HepG2 (cell line): ENCODE measurements around the gene ASPRV1. TPM values are rescaled to one million over a fixed set of nuclear protein-coding genes. Genes with fewer than 3 reads are reported as not detected.

Source experiments
- ADNP ChIP-seq: sonication (generic); formaldehyde crosslinking; IDR thresholded peaks from 2 replicates; pipeline ENCODE4 v1.4.0; 2020; ENCODE audit warnings: missing genetic modification reagents
- CENPT ChIP-seq: sonication (generic); formaldehyde crosslinking; IDR thresholded peaks from 2 replicates; pipeline ENCODE4 v1.8.0; 2022; ENCODE audit warnings: low read depth, mild to moderate bottlenecking, moderate library complexity, missing genetic modification reagents
- EEA1 ChIP-seq: sonication (generic); formaldehyde crosslinking; IDR thresholded peaks from 2 replicates; pipeline ENCODE4 v1.5.1; 2020; ENCODE audit warnings: mild to moderate bottlenecking, missing genetic modification reagents, borderline replicate concordance
- GFI1 ChIP-seq: sonication (generic); formaldehyde crosslinking; IDR thresholded peaks from 2 replicates; pipeline ENCODE4 v1.5.0; 2020; ENCODE audit warnings: missing genetic modification reagents, mild to moderate bottlenecking, borderline replicate concordance
- HOXA7 ChIP-seq: sonication (generic); formaldehyde crosslinking; IDR thresholded peaks from 2 replicates; pipeline ENCODE4 v1.8.1; 2022; ENCODE audit warnings: mild to moderate bottlenecking, missing genetic modification reagents, moderate library complexity
- KLF15 ChIP-seq: sonication (generic); formaldehyde crosslinking; IDR thresholded peaks from 2 replicates; pipeline ENCODE4 v1.8.1; 2023; ENCODE audit warnings: borderline replicate concordance, mild to moderate bottlenecking, inconsistent platforms, missing genetic modification reagents, mixed read lengths
- NFIC ChIP-seq: IDR thresholded peaks from 2 replicates; pipeline ENCODE4 v1.6.1; 2012; ENCODE audit warnings: mild to moderate bottlenecking, low read length, inconsistent platforms
- SMARCC2 ChIP-seq: fragments of 450-650 bp; IDR thresholded peaks from 2 replicates; pipeline ENCODE4 v1.6.1; 2017; ENCODE audit warnings: antibody characterized with exemption, mild to moderate bottlenecking
- ZNF343 ChIP-seq: sonication (generic); formaldehyde crosslinking; IDR thresholded peaks from 2 replicates; pipeline ENCODE4 v1.4.0; 2020; ENCODE audit warnings: mild to moderate bottlenecking, missing genetic modification reagents
- ZNF382 ChIP-seq: sonication (generic); formaldehyde crosslinking; IDR thresholded peaks from 2 replicates; pipeline ENCODE4 v1.5.0; 2020; ENCODE audit warnings: missing genetic modification reagents, mild to moderate bottlenecking, borderline replicate concordance
- ZNF468 ChIP-seq: sonication (generic); formaldehyde crosslinking; IDR thresholded peaks from 2 replicates; pipeline ENCODE4 v1.8.0; 2022; ENCODE audit warnings: mild to moderate bottlenecking, moderate library complexity, missing genetic modification reagents
- ZNF530 ChIP-seq: sonication (generic); formaldehyde crosslinking; IDR thresholded peaks from 2 replicates; pipeline ENCODE4 v1.5.0; 2020; ENCODE audit warnings: low read depth, mild to moderate bottlenecking, missing genetic modification reagents
- ZNF7 ChIP-seq: IDR thresholded peaks from 2 replicates; pipeline ENCODE4 v1.6.1; 2016; ENCODE audit warnings: missing biosample characterization, missing genetic modification reagents
- ZSCAN21 ChIP-seq: sonication (generic); formaldehyde crosslinking; IDR thresholded peaks from 2 replicates; pipeline ENCODE4 v1.8.0; 2022; ENCODE audit warnings: mild to moderate bottlenecking, missing genetic modification reagents, moderate library complexity, borderline replicate concordance
- polyA plus RNA-seq, 8 experiments: library from polyadenylated mRNA; depleted of rRNA in 3 of 8; stranded (reverse) in 7 of 8; unstranded in 1 of 8; fragments of >200 nt; fragmentation: Illumina TruSeq in 4 of 8; extraction: Trizol in 4 of 8; gene quantifications; 2 replicates each; pipeline versions ENCODE4 v1.2.1 to v1.2.3, GENCODE V29; 2011 to 2016; ENCODE audit warnings: low read depth in 4 of 8, missing spikeins in 1 of 8, mixed read lengths in 1 of 8; ENCODE audit not compliant: insufficient read depth in 1 of 8
- total RNA-seq, 5 experiments: library from RNA; depleted of rRNA; stranded (reverse); fragments of >200 nt; fragmentation: Illumina TruSeq; extraction: Trizol; gene quantifications; 2 replicates each; pipeline ENCODE4 v1.2.3, GENCODE V29; 2016; ENCODE audit warnings: low read depth in 1 of 5
- TF ChIP-seq, protein P1 (sequence below): sonication (generic); formaldehyde crosslinking; IDR thresholded peaks from 2 replicates; pipeline ENCODE4 v1.4.0; 2020; ENCODE audit warnings: missing genetic modification reagents; ENCODE audit errors: not compliant biosample characterization
- TF ChIP-seq, protein P2 (sequence below), 2 experiments: fragments of 450-650 bp in 1 of 2; sonication (generic) in 1 of 2; formaldehyde crosslinking in 1 of 2; IDR thresholded peaks; 2 replicates each; pipeline versions ENCODE4 v1.6.1 to v1.8.0; 2016 to 2022; ENCODE audit warnings: antibody characterized with exemption in 1 of 2, mild to moderate bottlenecking in 1 of 2, missing genetic modification reagents in 1 of 2
- TF ChIP-seq, protein P3 (sequence below): sonication (generic); formaldehyde crosslinking; conservative IDR thresholded peaks from 2 replicates; pipeline ENCODE4 v1.8.0; 2022; ENCODE audit warnings: mild to moderate bottlenecking, moderate library complexity, missing genetic modification reagents

Gene ASPRV1
- total and polyA plus RNA-seq, 2 of the 13 experiments (the other 11 are each of a cell fraction or from before 2014, with no cell fraction given) = 0.40 to 0.48 TPM

DNA sequence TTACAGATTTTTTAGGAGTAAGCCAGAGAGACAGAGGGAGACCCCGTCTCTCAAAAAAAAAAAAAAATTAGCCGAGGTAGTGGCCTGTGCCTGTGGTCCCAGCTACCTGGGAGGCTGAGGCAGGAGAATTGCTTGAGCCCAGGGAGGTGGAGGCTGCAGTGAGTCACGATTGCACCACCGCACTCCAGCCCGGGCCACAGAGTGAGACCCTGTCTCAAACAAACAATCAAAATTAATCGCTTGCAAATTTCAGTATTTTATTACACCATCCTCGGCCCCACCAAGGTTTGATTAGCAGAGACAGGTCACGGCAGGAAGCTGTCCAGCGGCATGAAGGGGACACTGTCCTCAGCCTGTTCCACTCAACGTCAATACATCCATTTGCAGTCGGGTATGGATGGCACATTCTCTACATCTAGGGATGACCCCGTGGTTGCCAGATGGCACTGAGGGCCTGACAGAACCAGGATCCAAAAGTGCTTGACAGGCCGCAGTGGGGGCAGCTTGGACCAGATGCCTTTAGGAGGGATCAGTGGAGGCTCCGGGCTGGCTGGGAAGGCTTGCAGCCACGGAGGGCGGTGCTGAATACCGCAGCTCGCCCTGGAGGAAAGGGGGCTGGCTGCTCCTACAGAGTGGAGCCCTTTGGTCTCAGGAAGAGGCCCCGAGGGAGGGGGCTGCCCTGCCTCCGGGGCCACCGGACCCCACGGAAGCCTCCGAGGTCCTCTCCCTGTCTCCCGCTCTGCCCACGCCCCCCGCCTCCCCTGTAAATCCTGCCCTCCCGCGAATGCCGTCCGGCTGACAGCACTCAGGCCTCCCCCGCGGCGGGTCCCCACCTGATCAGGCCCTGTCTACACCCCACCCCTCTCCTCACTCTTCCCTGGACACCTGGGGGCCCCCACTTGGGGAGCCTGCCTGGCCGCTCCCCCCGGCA lies 13.1 kb downstream of the ASPRV1 start (continued):
- TF ChIP-seq CENPT (CRISPR knock-in tag) = no peak
- no peak for TF ChIP-seq SMARCC2
- no peak for TF ChIP-seq ZNF530
- TF ChIP-seq, protein P1, sequence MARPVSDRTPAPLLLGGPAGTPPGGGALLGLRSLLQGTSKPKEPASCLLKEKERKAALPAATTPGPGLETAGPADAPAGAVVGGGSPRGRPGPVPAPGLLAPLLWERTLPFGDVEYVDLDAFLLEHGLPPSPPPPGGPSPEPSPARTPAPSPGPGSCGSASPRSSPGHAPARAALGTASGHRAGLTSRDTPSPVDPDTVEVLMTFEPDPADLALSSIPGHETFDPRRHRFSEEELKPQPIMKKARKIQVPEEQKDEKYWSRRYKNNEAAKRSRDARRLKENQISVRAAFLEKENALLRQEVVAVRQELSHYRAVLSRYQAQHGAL = no peak
- 0 out of 2 replicates have a peak, but pooled peaks have one; percentile 1 for TF ChIP-seq GFI1 (CRISPR knock-in tag)
- TF ChIP-seq, protein P2, sequence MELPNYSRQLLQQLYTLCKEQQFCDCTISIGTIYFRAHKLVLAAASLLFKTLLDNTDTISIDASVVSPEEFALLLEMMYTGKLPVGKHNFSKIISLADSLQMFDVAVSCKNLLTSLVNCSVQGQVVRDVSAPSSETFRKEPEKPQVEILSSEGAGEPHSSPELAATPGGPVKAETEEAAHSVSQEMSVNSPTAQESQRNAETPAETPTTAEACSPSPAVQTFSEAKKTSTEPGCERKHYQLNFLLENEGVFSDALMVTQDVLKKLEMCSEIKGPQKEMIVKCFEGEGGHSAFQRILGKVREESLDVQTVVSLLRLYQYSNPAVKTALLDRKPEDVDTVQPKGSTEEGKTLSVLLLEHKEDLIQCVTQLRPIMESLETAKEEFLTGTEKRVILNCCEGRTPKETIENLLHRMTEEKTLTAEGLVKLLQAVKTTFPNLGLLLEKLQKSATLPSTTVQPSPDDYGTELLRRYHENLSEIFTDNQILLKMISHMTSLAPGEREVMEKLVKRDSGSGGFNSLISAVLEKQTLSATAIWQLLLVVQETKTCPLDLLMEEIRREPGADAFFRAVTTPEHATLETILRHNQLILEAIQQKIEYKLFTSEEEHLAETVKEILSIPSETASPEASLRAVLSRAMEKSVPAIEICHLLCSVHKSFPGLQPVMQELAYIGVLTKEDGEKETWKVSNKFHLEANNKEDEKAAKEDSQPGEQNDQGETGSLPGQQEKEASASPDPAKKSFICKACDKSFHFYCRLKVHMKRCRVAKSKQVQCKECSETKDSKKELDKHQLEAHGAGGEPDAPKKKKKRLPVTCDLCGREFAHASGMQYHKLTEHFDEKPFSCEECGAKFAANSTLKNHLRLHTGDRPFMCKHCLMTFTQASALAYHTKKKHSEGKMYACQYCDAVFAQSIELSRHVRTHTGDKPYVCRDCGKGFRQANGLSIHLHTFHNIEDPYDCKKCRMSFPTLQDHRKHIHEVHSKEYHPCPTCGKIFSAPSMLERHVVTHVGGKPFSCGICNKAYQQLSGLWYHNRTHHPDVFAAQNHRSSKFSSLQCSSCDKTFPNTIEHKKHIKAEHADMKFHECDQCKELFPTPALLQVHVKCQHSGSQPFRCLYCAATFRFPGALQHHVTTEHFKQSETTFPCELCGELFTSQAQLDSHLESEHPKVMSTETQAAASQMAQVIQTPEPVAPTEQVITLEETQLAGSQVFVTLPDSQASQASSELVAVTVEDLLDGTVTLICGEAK (IDR thresholded peaks at IDR 0.05) = no peak
- TF ChIP-seq, protein P2 (CRISPR knock-in tag; IDR thresholded peaks at IDR 0.05) = no peak
- TF ChIP-seq ZNF382 (CRISPR knock-in tag) = no peak
- no peak for TF ChIP-seq ZSCAN21 (CRISPR knock-in tag)
- TF ChIP-seq ZNF468 = no peak
- TF ChIP-seq ADNP (CRISPR knock-in tag) = peak; percentile 63; the same call in 1 of the 2 replicates
- TF ChIP-seq, protein P3, sequence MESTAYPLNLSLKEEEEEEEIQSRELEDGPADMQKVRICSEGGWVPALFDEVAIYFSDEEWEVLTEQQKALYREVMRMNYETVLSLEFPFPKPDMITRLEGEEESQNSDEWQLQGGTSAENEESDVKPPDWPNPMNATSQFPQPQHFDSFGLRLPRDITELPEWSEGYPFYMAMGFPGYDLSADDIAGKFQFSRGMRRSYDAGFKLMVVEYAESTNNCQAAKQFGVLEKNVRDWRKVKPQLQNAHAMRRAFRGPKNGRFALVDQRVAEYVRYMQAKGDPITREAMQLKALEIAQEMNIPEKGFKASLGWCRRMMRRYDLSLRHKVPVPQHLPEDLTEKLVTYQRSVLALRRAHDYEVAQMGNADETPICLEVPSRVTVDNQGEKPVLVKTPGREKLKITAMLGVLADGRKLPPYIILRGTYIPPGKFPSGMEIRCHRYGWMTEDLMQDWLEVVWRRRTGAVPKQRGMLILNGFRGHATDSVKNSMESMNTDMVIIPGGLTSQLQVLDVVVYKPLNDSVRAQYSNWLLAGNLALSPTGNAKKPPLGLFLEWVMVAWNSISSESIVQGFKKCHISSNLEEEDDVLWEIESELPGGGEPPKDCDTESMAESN = no peak
- TF ChIP-seq ZNF343 (CRISPR knock-in tag) = no peak
- no peak for TF ChIP-seq EEA1 (CRISPR knock-in tag)
- TF ChIP-seq ZNF7 (CRISPR knock-in tag) = no peak
- no peak for TF ChIP-seq NFIC
- TF ChIP-seq KLF15 (CRISPR knock-in tag) = no peak
- no peak for TF ChIP-seq HOXA7 (CRISPR knock-in tag)
